C4-2B (cell line): ENCODE data around the gene TECPR2.

Experiments used
- ZFX ChIP-seq: fragments of 450-650 bp; IDR thresholded peaks from 2 replicates; pipeline ENCODE4 v1.6.1; 2017
- TF ChIP-seq, protein P1 (sequence below): fragments of 450-650 bp; conservative IDR thresholded peaks from 2 replicates; pipeline ENCODE4 v1.5.1; 2017; ENCODE audit warnings: mild to moderate bottlenecking

DNA sequence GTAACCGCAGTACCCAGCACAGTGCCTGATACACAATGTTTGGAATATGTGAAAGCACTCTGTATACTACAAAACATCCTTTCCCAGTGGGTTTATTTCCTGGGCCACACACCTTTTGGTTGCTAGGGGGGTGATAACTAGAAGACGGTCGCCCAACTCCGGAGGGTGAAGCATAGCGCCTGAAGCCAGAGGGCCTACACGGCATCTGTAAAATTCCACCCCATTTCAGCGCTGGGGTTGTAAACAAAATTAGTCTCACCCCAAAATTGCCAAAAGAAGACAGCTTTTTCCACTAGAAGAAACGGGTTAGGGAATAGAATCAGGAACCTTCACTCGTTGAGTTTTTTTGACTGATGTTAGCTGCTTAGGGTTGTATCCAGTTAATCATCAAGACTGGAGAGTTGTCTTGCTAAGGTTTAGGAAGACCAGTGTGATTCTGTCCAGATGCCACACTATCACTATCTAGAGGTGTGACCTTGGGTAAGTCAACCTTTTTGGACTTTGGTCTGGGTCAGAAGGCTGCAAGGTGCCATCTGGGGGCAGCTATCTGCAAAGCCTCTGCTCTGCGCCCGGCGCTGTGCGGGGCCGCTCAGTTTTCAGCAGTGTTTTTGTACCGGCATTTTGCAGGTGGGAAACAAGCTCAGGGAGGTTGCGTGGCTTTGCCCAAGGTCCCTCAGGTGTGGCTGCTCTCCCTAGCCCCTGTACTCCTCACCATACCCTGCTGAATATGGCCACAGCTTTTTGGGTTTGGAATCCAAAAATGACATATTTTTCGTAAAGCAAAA is 41.9 kb upstream of the TECPR2 start:
- TF ChIP-seq, protein P1, sequence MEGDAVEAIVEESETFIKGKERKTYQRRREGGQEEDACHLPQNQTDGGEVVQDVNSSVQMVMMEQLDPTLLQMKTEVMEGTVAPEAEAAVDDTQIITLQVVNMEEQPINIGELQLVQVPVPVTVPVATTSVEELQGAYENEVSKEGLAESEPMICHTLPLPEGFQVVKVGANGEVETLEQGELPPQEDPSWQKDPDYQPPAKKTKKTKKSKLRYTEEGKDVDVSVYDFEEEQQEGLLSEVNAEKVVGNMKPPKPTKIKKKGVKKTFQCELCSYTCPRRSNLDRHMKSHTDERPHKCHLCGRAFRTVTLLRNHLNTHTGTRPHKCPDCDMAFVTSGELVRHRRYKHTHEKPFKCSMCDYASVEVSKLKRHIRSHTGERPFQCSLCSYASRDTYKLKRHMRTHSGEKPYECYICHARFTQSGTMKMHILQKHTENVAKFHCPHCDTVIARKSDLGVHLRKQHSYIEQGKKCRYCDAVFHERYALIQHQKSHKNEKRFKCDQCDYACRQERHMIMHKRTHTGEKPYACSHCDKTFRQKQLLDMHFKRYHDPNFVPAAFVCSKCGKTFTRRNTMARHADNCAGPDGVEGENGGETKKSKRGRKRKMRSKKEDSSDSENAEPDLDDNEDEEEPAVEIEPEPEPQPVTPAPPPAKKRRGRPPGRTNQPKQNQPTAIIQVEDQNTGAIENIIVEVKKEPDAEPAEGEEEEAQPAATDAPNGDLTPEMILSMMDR, result no peak
- TF ChIP-seq ZFX, result no peak
